GM19372 (cell line): ENCODE data around the gene C1orf174.
"Not testable (repeated sequence)": the region's sequence is repeated elsewhere in the genome, so short reads cannot be mapped to it uniquely, and the experiment has no call there.

Source experiments
- ATAC-seq: cut with Tn5 transposase; IDR thresholded peaks from one replicate; pipeline ENCODE4 v1.9.1; 2021; ENCODE audit warnings: mild to moderate bottlenecking, low read depth, moderate library complexity; ENCODE audit not compliant: unreplicated experiment

The C1orf174 gene

GRCh38 chr1:3926956-3927355 lies 26.9 kb upstream of the C1orf174 start:
- ATAC-seq, result no peak

GRCh38 chr1:3925762-3926161 lies 25.7 kb upstream of the C1orf174 start:
- no peak for ATAC-seq

- no peak for ATAC-seq
These were observed 25.2 kb upstream of the C1orf174 start for GRCh38 chr1:3925256-3925655.

- ATAC-seq, result no peak
These were observed 24.8 kb upstream of the C1orf174 start for GRCh38 chr1:3924825-3925220.

- no peak for ATAC-seq
These were observed 24.2 kb upstream of the C1orf174 start for GRCh38 chr1:3924186-3924824.

GRCh38 chr1:3923378-3924185 lies 23.5 kb upstream of the C1orf174 start:
- no peak for ATAC-seq

GRCh38 chr1:3922851-3923250 lies 22.8 kb upstream of the C1orf174 start:
- no peak for ATAC-seq

GRCh38 chr1:3922201-3922725 lies 22.2 kb upstream of the C1orf174 start:
- ATAC-seq, result peak; percentile 70

- ATAC-seq, result no peak
These were observed 21.7 kb upstream of the C1orf174 start for GRCh38 chr1:3921765-3922164.

GRCh38 chr1:3919706-3920105 lies 19.6 kb upstream of the C1orf174 start:
- no peak for ATAC-seq

- no peak for ATAC-seq
These were observed 19.0 kb upstream of the C1orf174 start for GRCh38 chr1:3918966-3919611.

GRCh38 chr1:3918359-3918758 lies 18.3 kb upstream of the C1orf174 start:
- ATAC-seq, result not testable (repeated sequence)

GRCh38 chr1:3917761-3918160 lies 17.7 kb upstream of the C1orf174 start:
- ATAC-seq, result no peak

- no peak for ATAC-seq
These were observed 15.6 kb upstream of the C1orf174 start for GRCh38 chr1:3915551-3916121.

- no peak for ATAC-seq
These were observed 14.8 kb upstream of the C1orf174 start for GRCh38 chr1:3914911-3915310.

GRCh38 chr1:3914331-3914851 lies 14.3 kb upstream of the C1orf174 start:
- no peak for ATAC-seq

GRCh38 chr1:3912809-3913685 lies 13.0 kb upstream of the C1orf174 start:
- ATAC-seq, result no peak

GRCh38 chr1:3911981-3912808 lies 12.1 kb upstream of the C1orf174 start:
- no peak for ATAC-seq
